ENCODE data around the gene LENG9. TPM values are rescaled to one million over a fixed set of nuclear protein-coding genes. Genes with fewer than 3 reads are reported as not detected.

Gene LENG9
- total RNA-seq, 1 experiment from 2014 or later, result 5.1 TPM

DNA sequence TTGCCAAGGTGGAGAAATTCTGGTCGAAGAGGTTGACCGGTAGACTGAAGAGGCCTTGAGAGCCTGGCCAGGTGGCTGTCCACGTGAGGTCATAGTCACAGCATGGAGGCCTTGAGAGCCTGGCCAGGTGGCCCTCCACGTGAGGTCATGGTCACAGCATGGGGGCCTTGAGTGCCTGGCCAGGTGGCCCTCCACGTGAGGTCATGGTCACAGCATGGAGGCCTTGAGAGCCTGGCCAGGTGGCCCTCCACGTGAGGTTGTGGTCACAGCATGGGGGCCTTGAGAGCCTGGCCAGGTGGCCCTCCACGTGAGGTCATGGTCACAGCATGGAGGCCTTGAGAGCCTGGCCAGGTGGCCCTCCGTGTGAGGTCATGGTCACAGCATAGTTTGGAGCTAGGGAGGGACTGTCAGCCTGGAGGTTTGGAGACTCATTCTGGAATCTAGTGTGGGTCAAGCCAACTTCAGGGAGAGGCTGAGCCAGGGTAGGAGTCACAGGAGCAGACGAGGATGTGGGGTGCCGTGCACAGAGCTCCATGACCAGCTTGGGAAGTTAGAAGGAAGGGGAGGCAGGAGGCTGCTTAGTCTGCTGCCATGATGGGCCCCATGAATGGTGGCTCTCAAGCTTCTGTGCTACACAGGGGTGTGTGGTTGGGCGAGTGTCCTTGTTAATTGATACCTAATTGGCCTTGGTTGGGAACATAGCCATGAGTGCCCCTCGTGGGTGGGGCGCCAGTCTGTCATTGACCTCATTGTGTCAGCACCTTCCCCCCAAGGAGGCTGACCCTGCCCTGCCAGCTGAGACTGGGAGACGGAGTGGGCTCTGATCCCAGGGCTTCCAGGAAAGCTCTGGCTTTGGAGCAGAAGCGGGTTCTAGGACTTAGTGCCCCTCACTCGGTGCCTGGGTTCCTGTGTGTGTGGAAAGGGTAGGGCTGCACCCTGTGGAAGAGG lies 4.0 kb downstream of the LENG9 start:
- peak; percentile 53; the same call in 1 of the 2 replicates for TF ChIP-seq POLR2AphosphoS5 (IDR thresholded peaks at IDR 0.05; ENCODE audit: low read depth, low read length)
- TF ChIP-seq, protein P1, sequence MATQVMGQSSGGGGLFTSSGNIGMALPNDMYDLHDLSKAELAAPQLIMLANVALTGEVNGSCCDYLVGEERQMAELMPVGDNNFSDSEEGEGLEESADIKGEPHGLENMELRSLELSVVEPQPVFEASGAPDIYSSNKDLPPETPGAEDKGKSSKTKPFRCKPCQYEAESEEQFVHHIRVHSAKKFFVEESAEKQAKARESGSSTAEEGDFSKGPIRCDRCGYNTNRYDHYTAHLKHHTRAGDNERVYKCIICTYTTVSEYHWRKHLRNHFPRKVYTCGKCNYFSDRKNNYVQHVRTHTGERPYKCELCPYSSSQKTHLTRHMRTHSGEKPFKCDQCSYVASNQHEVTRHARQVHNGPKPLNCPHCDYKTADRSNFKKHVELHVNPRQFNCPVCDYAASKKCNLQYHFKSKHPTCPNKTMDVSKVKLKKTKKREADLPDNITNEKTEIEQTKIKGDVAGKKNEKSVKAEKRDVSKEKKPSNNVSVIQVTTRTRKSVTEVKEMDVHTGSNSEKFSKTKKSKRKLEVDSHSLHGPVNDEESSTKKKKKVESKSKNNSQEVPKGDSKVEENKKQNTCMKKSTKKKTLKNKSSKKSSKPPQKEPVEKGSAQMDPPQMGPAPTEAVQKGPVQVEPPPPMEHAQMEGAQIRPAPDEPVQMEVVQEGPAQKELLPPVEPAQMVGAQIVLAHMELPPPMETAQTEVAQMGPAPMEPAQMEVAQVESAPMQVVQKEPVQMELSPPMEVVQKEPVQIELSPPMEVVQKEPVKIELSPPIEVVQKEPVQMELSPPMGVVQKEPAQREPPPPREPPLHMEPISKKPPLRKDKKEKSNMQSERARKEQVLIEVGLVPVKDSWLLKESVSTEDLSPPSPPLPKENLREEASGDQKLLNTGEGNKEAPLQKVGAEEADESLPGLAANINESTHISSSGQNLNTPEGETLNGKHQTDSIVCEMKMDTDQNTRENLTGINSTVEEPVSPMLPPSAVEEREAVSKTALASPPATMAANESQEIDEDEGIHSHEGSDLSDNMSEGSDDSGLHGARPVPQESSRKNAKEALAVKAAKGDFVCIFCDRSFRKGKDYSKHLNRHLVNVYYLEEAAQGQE (IDR thresholded peaks at IDR 0.05; ENCODE audit: insufficient read depth in 1 of 2, low read depth in 2 of 2, low read length in 1 of 2), result no peak
- ChIA-PET POLR2A (no interaction called here), CTCF (interaction anchor here (1.2 kb wide), 1 partner anchor 21 kb away, joined by 13 read pairs; no protein-coding TSS in a partner anchor)
- DNase-seq (ENCODE audit: low read depth, low spot score) (no peak), ATAC-seq (no peak)
- no peaks in the 10 kb centered on the region for H3K27me3 ChIP-seq (ENCODE audit: control insufficient read depth, insufficient read depth, low read length)
- intact Hi-C loops (cut with micrococcal nuclease; ENCODE audit: unreplicated experiment), result no loop called here
- no peak overlapping the region for H3K4me3 ChIP-seq (ENCODE audit: low read depth in 2 of 2, low read length in 2 of 2)
- no peaks in the 10 kb centered on the region for H3K9me3 ChIP-seq (ENCODE audit: control insufficient read depth, insufficient read depth, low read depth, low read length)
- in situ Hi-C loops (cut with HindIII; ENCODE audit: low pct_unique_long_range_greater_than_20kb, low sequenced_read_pairs), result no loop called here
- H3K27ac ChIP-seq (ENCODE audit: low read length), result peak overlapping the region; percentile 3; the same call in 1 of the 2 replicates
- peaks cover 9% of the 10 kb centered on the region; the same call in 1 of the 2 replicates for H3K36me3 ChIP-seq (ENCODE audit: control insufficient read depth, insufficient read depth, low read length)
- TSS peak; percentile 42 for BruUV-seq (replicated peaks)
- peaks cover 26% of the 10 kb centered on the region for H3K4me1 ChIP-seq (ENCODE audit: control insufficient read depth, insufficient read depth, low read length)

DNA sequence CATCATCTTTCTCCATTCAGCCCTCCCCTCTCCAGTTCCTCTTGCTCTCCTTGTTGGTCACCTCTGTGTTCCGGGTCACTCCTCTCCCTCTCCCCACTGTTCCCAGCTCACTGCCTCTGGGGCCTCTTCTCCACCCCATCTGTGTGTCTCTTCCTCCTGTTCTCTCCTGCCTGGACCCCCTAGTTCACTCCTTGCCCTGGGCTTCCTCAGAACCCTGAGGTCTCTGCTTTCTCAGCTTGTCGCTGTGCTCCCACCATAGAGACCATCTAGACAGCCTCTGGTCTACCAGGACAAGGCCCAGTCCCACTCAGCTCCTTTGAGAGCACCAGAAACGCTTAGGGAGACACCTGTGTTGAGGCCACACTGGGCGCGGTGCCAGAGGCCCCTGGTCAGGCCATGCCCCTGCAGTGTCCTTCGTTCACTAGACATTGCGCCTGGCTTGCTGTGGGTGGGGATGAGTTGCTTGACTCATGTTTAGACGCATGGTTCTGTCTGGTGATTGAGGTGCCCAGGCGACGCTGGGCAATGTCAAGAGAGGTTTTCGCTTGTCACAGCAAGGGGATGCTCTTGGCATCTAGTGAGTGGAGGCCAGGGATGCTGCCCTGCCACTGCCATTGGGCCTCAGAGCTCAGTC lies 4.8 kb downstream of the LENG9 start:
- BruUV-seq (replicated peaks), result no TSS peak
- Histone ChIP-seq H3K4me1 (ENCODE audit: control insufficient read depth, insufficient read depth, low read length) (peaks cover 26% of the 10 kb centered on the region), H3K4me3 (ENCODE audit: low read depth in 2 of 2, low read length in 2 of 2) (no peak overlapping the region), H3K27me3 (ENCODE audit: control insufficient read depth, insufficient read depth, low read length) (no peaks in the 10 kb centered on the region), H3K36me3 (ENCODE audit: control insufficient read depth, insufficient read depth, low read length) (peaks cover 16% of the 10 kb centered on the region; the same call in 1 of the 2 replicates), H3K27ac (ENCODE audit: low read length) (no peak overlapping the region), H3K9me3 (ENCODE audit: control insufficient read depth, insufficient read depth, low read depth, low read length) (no peaks in the 10 kb centered on the region)
- TF ChIP-seq, protein P2, sequence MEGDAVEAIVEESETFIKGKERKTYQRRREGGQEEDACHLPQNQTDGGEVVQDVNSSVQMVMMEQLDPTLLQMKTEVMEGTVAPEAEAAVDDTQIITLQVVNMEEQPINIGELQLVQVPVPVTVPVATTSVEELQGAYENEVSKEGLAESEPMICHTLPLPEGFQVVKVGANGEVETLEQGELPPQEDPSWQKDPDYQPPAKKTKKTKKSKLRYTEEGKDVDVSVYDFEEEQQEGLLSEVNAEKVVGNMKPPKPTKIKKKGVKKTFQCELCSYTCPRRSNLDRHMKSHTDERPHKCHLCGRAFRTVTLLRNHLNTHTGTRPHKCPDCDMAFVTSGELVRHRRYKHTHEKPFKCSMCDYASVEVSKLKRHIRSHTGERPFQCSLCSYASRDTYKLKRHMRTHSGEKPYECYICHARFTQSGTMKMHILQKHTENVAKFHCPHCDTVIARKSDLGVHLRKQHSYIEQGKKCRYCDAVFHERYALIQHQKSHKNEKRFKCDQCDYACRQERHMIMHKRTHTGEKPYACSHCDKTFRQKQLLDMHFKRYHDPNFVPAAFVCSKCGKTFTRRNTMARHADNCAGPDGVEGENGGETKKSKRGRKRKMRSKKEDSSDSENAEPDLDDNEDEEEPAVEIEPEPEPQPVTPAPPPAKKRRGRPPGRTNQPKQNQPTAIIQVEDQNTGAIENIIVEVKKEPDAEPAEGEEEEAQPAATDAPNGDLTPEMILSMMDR (IDR thresholded peaks at IDR 0.05), result no peak
- TF ChIP-seq, protein P1 (IDR thresholded peaks at IDR 0.05; ENCODE audit: insufficient read depth in 1 of 2, low read depth in 2 of 2, low read length in 1 of 2), result no peak
- no peak for TF ChIP-seq POLR2AphosphoS5 (IDR thresholded peaks at IDR 0.05; ENCODE audit: low read depth, low read length)
- TF ChIP-seq SIN3A (IDR thresholded peaks at IDR 0.05; ENCODE audit: borderline replicate concordance, insufficient read depth, low read depth, low read length), result no peak
- TF ChIP-seq TCF7L2 (IDR thresholded peaks at IDR 0.05; ENCODE audit: low read depth, low read length), result no peak
- ATAC-seq (no peak), DNase-seq (ENCODE audit: low read depth, low spot score) (no peak)
- in situ Hi-C loops (cut with HindIII; ENCODE audit: low pct_unique_long_range_greater_than_20kb, low sequenced_read_pairs) (no loop called here), intact Hi-C loops (cut with micrococcal nuclease; ENCODE audit: unreplicated experiment) (no loop called here)
- CTCF ChIA-PET, result no interaction called here
- POLR2A ChIA-PET, result no interaction called here

Measured in Panc1 (cell line).